DMS79 treated with DMSO at 0.1 percent for 48 hours (cell line): ENCODE data around the gene FOXO3B.
"Not testable (repeated sequence)": the region's sequence is repeated elsewhere in the genome, so short reads cannot be mapped to it uniquely, and the experiment has no call there.

Source experiments
- DNase-seq: peaks from one replicate; lab custom pipeline; 2025; lab: John Stamatoyannopoulos, UW

FOXO3B gene

GRCh38 chr17:18681767-18682571 is at the start of gene FOXO3B:
Gene FOXO3B (minus strand): TSS chr17:18682314. CDS start chr17:18681651, 663 bp downstream.
- DNase-seq = peak; percentile 10

GRCh38 chr17:18723509-18723908 is 41.4 kb upstream of the FOXO3B start:
- DNase-seq = not testable (repeated sequence)

- peak; percentile 27 for DNase-seq
Observed at GRCh38 chr17:18722612-18723011, 40.5 kb upstream of the FOXO3B start.

- DNase-seq = not testable (repeated sequence)
Observed at GRCh38 chr17:18721775-18722547, 39.8 kb upstream of the FOXO3B start.

- not testable (repeated sequence) for DNase-seq
Observed at GRCh38 chr17:18719428-18720110, 37.5 kb upstream of the FOXO3B start.

- DNase-seq = not testable (repeated sequence)
Observed at GRCh38 chr17:18718643-18719427, 36.7 kb upstream of the FOXO3B start.

- DNase-seq = peak; percentile 1
Observed at GRCh38 chr17:18712354-18712999, 30.4 kb upstream of the FOXO3B start.

GRCh38 chr17:18708215-18708614 is 26.1 kb upstream of the FOXO3B start:
- not testable (repeated sequence) for DNase-seq

- not testable (repeated sequence) for DNase-seq
Observed at GRCh38 chr17:18705955-18706354, 23.8 kb upstream of the FOXO3B start.

- DNase-seq = not testable (repeated sequence)
Observed at GRCh38 chr17:18698473-18699103, 16.5 kb upstream of the FOXO3B start.

- not testable (repeated sequence) for DNase-seq
Observed at GRCh38 chr17:18695143-18695542, 13.0 kb upstream of the FOXO3B start.

- not testable (repeated sequence) for DNase-seq
Observed at GRCh38 chr17:18682668-18683067, 554 bp upstream of the FOXO3B start.

- DNase-seq = not testable (repeated sequence)
Observed at GRCh38 chr17:18677381-18677780, 4.7 kb downstream of the FOXO3B start.

- not testable (repeated sequence) for DNase-seq
Observed at GRCh38 chr17:18676928-18677327, 5.2 kb downstream of the FOXO3B start.

GRCh38 chr17:18672395-18673227 is 9.5 kb downstream of the FOXO3B start:
- not testable (repeated sequence) for DNase-seq

- not testable (repeated sequence) for DNase-seq
Observed at GRCh38 chr17:18668625-18669024, 13.5 kb downstream of the FOXO3B start.

- not testable (repeated sequence) for DNase-seq
Observed at GRCh38 chr17:18667535-18667934, 14.6 kb downstream of the FOXO3B start.

GRCh38 chr17:18666326-18666725 is 15.8 kb downstream of the FOXO3B start:
- not testable (repeated sequence) for DNase-seq

GRCh38 chr17:18661924-18662624 is 20.0 kb downstream of the FOXO3B start:
- not testable (repeated sequence) for DNase-seq
